Measurements from ENCODE around the gene TMEM174. TPM values are rescaled to one million over a fixed set of nuclear protein-coding genes. Genes with fewer than 3 reads are reported as not detected.

The TMEM174 gene
- total and polyA plus RNA-seq, 2 of the 4 experiments (the other 2 are of a cell fraction): not detected

DNA sequence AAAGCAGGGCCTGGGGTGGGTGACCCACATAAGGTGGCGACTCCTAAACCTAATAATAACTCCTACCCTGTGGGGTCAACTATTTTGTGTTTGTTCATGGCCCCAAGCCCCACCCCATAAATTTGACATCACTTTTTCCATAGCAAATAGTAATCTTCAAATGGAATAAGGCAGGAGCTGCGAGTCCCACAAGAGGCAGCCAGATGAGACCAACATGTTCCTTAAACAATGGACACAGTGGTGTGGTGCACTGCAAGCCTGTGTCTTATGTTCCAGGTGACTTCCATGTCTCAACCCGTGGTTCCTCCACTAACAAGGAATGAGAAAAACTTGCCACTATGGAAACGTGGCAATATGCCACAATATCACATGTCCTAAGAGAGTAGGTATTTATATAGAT lies 20.6 kb downstream of the TMEM174 start:
- Histone ChIP-seq H3K36me3 (ENCODE audit: control insufficient read depth, insufficient read depth, low read length) (no peaks in the 10 kb centered on the region), H2BK5ac (ENCODE audit: low read depth, low read length, poor library complexity, severe bottlenecking) (no peak overlapping the region), H3K4me1 (ENCODE audit: control insufficient read depth, insufficient read depth, low read length) (peaks cover 10% of the 10 kb centered on the region), H3K4me3 (ENCODE audit: insufficient read depth, low read depth, low read length) (no peak overlapping the region), H2BK20ac (ENCODE audit: low read depth, low read length) (no peak overlapping the region), H3K18ac (ENCODE audit: low read depth, low read length) (no peak overlapping the region), H2BK120ac (ENCODE audit: low read depth, low read length) (no peak overlapping the region), H2BK15ac (ENCODE audit: low read depth, low read length) (no peak overlapping the region), H3K14ac (replicated peaks; ENCODE audit: low read depth, low read length) (no peak overlapping the region), H4K91ac (ENCODE audit: insufficient read depth, low read depth, low read length) (no peak overlapping the region), H2AFZ (replicated peaks; ENCODE audit: low read length, poor library complexity) (no peak overlapping the region), H4K20me1 (ENCODE audit: insufficient read depth, low read length) (no peaks in the 10 kb centered on the region), H3K9me1 (ENCODE audit: insufficient read depth, low read length) (peaks cover 7% of the 10 kb centered on the region), H3K4me2 (ENCODE audit: low read depth, low read length) (no peak overlapping the region), H2AK9ac (replicated peaks; ENCODE audit: low read depth, low read length, poor library complexity) (no peak overlapping the region), H3K23ac (ENCODE audit: low read depth, low read length) (no peak overlapping the region), H3K9ac (ENCODE audit: low read depth, low read length) (no peak overlapping the region), H3K9me3 (ENCODE audit: control insufficient read depth, insufficient read depth, low read length) (no peaks in the 10 kb centered on the region), H3K4ac (ENCODE audit: low read depth, low read length) (no peak overlapping the region), H3K27ac (ENCODE audit: insufficient read depth, low read length) (no peak overlapping the region), H3K56ac (ENCODE audit: extremely low read depth, insufficient read depth, low read length) (no peak overlapping the region), H2AK5ac (ENCODE audit: low read depth, low read length) (no peak overlapping the region), H4K8ac (ENCODE audit: low read depth in 2 of 2, low read length in 2 of 2) (no peak overlapping the region), H4K5ac (ENCODE audit: low read depth, low read length) (no peak overlapping the region), H3K27me3 (ENCODE audit: control insufficient read depth, insufficient read depth, low read length) (peaks cover 29% of the 10 kb centered on the region), H3K79me1 (ENCODE audit: low read depth in 1 of 2, low read length in 2 of 2) (no peaks in the 10 kb centered on the region)
- intact Hi-C loops (cut with micrococcal nuclease) (no loop called here), in situ Hi-C loops (cut with MboI; ENCODE audit: low sequenced_read_pairs) (no loop called here), dilution Hi-C loops (cut with HindIII; ENCODE audit: low sequenced_read_pairs, unreplicated experiment) (no loop called here)
- POLR2A ChIA-PET (ENCODE audit: unreplicated experiment): no interaction called here
- BruUV-seq (replicated peaks): no TSS peak
- TF ChIP-seq CEBPB (IDR thresholded peaks at IDR 0.05; ENCODE audit: low read depth, low read length): no peak
- TF ChIP-seq SMC3 (IDR thresholded peaks at IDR 0.05; ENCODE audit: low read depth, low read length): no peak
- TF ChIP-seq MAFK (IDR thresholded peaks at IDR 0.05; ENCODE audit: low read depth, low read length): no peak
- TF ChIP-seq RFX5 (IDR thresholded peaks at IDR 0.05; ENCODE audit: low read depth, low read length): no peak
- TF ChIP-seq ELK1 (IDR thresholded peaks at IDR 0.05; ENCODE audit: borderline replicate concordance, low read depth, low read length): no peak
- TF ChIP-seq MXI1 (IDR thresholded peaks at IDR 0.05; ENCODE audit: borderline replicate concordance, low read depth, low read length): no peak
- TF ChIP-seq, protein P1, sequence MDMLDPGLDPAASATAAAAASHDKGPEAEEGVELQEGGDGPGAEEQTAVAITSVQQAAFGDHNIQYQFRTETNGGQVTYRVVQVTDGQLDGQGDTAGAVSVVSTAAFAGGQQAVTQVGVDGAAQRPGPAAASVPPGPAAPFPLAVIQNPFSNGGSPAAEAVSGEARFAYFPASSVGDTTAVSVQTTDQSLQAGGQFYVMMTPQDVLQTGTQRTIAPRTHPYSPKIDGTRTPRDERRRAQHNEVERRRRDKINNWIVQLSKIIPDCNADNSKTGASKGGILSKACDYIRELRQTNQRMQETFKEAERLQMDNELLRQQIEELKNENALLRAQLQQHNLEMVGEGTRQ (IDR thresholded peaks at IDR 0.05; ENCODE audit: low read depth, low read length): no peak
- TF ChIP-seq CHD1 (IDR thresholded peaks at IDR 0.05; ENCODE audit: low read depth, low read length): no peak
- no CpG with 5 or more reads among the region's 4 CpGs for WGBS, 2 experiments (ENCODE audit: extremely low coverage in 2 of 2, insufficient read length in 1 of 2)
- CTCF ChIA-PET: no interaction called here
- DNase-seq: no peak
- no peak for ATAC-seq (ENCODE audit: low read depth)

All from IMR-90 (cell line).